Erythroblast (primary cell): Measurements from ENCODE around the gene HELB.
A peak's percentile ranks its signal among the peaks of the same experiment; 100 is the strongest.

Experiments
- GATA1 ChIP-seq: IDR thresholded peaks from 2 replicates; pipeline ENCODE4 v1.6.1; 2011; ENCODE audit warnings: low read depth, mild to moderate bottlenecking, control low read depth, low read length, moderate library complexity
- POLR2A ChIP-seq: IDR thresholded peaks from 2 replicates; pipeline ENCODE4 v1.6.1; 2011; ENCODE audit warnings: mild to moderate bottlenecking, low read length

GRCh38 chr12:66301944-66302826 lies at the start of gene HELB:
- TF ChIP-seq POLR2A (peak; percentile 75), GATA1 (no peak)
